RCC 7860 (cell line): Measurements from ENCODE around the gene VPS35.
A peak's percentile ranks its signal among the peaks of the same experiment; 100 is the strongest.

Experiments
- DNase-seq: peaks from one replicate; pipeline ENCODE4 v3.0.0-alpha.2; 2015; ENCODE audit warnings: low spot score
- FAIRE-seq: peaks from 2 replicates; lab custom pipeline; 2012; peaks lifted over from hg19 to GRCh38; lab: Jason Lieb, UNC

The VPS35 gene

DNA sequence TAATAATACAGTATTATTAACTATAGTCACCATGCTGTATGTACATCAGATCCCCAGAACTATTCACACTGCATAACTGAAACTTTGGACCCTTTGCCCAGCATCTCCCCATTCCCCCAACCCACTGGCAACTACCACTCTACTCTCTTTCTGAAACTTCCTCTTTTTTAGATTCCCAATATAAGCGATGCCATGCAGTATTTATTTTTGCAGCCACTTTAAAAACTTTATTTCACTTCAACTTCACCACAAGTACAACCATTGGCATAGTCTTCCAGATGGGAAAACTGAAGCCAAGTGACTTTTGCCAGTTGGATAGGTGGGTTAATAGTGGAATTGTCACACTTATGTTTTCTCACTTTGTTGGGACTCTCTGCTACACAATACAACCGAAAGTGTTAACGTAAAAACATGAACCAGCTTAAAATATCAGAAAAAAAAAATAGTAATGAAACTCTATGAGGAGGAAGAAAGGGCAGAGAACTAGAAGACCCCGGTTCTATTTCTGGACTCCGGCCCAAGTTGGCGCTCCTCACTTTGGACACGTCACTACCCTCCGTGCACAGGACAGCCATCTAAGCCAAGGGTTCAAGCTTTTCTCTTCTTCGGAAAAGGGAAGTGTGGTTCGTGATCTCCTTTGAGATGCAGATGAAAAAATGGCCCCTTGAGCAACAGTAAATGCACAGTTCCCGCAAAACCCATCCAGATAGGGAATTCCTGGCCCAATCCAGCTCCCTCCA is 68.5 kb downstream of the VPS35 start:
- peak; percentile 5 for DNase-seq
- no peak for FAIRE-seq

DNA sequence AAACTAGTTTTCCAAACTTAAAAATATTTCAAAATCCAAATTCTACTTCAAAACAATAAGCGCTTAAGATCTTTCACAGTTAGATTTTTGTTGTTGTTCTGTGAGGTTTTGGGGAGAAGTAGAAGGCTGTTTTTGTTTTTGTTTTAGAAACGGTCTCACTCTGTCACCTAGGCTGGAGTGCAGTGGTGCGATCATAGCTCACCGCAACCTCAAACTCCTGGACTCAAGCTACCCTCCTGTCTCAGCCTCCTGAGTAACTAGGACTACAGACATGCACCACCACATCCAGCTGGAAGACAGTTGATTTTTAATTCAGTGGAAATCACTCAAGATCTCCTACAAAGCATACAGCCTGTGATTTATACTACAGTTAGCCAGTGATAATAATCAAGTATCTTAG is 70.5 kb downstream of the VPS35 start:
- DNase-seq, result no peak
- no peak for FAIRE-seq

DNA sequence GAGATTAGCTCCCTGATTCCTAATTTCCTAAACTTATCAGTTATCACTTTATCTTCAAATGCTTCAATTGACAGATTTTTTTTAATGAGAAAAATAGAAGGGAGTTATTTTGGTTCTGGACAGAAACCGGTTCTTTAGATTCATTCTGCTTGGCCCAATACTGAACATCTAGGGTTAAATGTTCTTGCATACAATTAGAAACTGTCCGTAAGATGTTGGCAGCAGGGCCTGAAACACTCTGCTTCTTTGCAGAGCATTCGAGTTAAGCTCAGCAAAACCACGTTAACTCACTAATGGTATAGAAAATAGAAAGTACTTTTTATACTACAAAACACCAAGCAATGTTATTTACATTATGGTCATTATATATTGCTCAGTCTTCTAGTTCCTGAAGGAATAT is 75.0 kb downstream of the VPS35 start:
- FAIRE-seq (no peak), DNase-seq (no peak)

DNA sequence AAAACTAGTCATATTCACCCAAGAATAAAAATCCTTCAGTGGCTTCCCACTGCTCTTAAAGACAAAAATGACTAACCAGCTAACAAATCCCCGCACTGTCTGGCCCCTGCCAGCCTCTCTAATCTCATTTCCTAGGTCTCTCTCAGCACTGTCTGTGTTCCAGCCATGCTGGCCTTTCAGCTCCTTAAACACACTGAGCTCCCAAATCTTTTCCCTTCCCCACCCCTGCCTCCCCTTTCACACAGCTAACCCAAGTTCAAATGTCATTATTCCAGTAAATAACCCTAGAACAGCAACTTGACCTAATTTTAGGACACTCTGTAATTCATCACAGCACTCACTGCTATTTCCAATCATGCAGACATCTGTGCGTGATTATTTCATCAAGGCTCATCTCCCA is 75.6 kb downstream of the VPS35 start:
- DNase-seq, result no peak
- FAIRE-seq, result no peak

DNA sequence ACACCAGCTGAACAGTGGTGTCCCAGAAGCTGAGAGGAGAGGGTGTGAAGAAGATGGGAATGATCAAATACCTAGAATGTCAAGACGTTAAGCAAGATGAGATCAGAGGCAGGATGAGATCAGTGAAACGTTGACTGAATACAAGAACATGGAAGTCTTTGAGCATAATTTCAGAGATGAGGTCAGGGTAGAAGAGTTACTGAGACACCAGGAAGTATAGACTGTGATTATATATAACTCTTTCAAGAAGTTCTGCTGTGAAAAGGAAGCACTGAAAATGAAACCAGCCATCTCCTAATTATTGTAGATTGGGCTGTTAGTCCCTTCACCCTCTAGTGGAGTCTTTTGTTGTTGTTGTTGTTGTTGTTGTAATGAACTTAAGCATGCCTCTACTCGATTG is 76.9 kb downstream of the VPS35 start:
- DNase-seq (no peak), FAIRE-seq (no peak)

DNA sequence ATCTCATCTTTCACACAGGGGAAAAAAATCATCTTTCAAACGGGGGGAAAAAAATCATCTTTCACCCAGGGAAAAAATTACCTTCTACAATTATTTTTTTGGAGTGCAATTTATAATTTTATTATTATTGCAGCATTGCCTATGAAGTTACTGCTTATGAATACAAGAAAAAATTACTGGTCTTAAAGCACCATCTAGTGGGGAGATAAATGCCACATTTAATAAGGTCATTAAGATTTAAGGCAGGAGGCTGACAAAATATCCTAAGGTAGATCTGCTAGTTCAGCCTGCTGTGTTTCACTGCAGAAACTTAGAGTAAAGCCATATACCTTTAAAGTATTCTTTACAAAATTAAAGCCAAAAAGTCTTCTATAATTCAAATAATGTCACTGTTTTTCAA is 81.4 kb downstream of the VPS35 start:
- peak; percentile 28 for DNase-seq
- peak; percentile 31 for FAIRE-seq

DNA sequence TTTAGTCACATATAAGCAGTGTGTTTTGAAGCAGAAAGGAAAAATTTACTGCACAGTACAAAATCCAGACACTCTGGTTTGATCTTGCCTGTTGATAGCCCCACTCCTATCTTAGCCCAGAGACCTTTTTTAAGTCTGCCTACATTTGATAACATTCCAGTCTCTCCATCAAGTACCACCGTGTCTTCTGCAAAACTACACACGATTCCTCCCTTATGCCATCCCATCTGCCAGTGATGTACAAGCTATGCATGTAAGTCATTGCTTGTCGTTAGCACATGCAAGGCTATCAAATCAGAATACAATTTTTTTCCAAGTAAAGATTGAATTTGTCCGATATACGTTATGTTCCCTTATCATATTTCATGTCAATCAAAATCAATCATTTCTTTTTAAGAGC is 82.7 kb downstream of the VPS35 start:
- no peak for FAIRE-seq

More for the DNA sequence above, 82.7 kb downstream of the VPS35 start:
- no peak for DNase-seq
